Motor neuron (in vitro differentiated cells): ENCODE data around the gene METTL27. TPM values are rescaled to one million over a fixed set of nuclear protein-coding genes. Genes with fewer than 3 reads are reported as not detected.
A peak's percentile ranks its signal among the peaks of the same experiment; 100 is the strongest.

Source experiments
- ATAC-seq, 8 experiments: fragments of 200-7000 bp; cut with Tn5 transposase; replicated peaks in 6 of 8; 2 replicates each; pipeline ENCODE4 v1.8.0; 2021; ENCODE audit warnings: mild to moderate bottlenecking in 8 of 8, moderate library complexity in 8 of 8
- H3K27ac ChIP-seq, 2 donors: fragments of 250-450 bp; sonication (Bioruptor Pico); 2 replicates each; pipeline ENCODE4 v1.9.0; 2021; ENCODE audit warnings: antibody characterized with exemption in 2 of 2, mild to moderate bottlenecking in 2 of 2, moderate library complexity in 1 of 2
- H3K4me1 ChIP-seq, 2 donors: fragments of 250-450 bp; sonication (Bioruptor Pico); replicated peaks in 1 of 2; 2 replicates each; pipeline ENCODE4 v1.6.1; 2021; ENCODE audit warnings: antibody characterized with exemption in 2 of 2, mild to moderate bottlenecking in 2 of 2, moderate library complexity in 1 of 2
- H3K4me3 ChIP-seq, 5 donors: fragments of 250-450 bp; sonication (Bioruptor Pico); 2 replicates each; pipeline ENCODE4 v1.9.0; 2021; ENCODE audit warnings: antibody characterized with exemption in 5 of 5, mild to moderate bottlenecking in 5 of 5, moderate library complexity in 4 of 5
- WGBS, 10 experiments: fragments of 450-650 bp; shearing (Covaris generic); methylation state at CpG; one replicate each; pipeline ENCODE4 v1.0.0; 2022; 5-methylcytosine and 5-hydroxymethylcytosine counted together
- in situ Hi-C, 9 experiments: fragments of 400-800 bp; cut with MboI; loops; one replicate each; pipeline ENCODE4 v1.15.0; 2021; ENCODE audit warnings: low sequenced_read_pairs in 9 of 9, low pct_unique_long_range_greater_than_20kb in 2 of 9; ENCODE audit not compliant: unreplicated experiment in 9 of 9
- total RNA-seq, 8 experiments: library from RNA; unstranded; fragments of 300-600 nt; gene quantifications; 2 replicates each; pipeline versions ENCODE4 v1.2.3 to v1.2.4, GENCODE V29; 2022

The METTL27 gene
- total RNA-seq, 8 experiments from 2014 or later, result 0.29 to 6.8 (median 0.87) TPM

DNA sequence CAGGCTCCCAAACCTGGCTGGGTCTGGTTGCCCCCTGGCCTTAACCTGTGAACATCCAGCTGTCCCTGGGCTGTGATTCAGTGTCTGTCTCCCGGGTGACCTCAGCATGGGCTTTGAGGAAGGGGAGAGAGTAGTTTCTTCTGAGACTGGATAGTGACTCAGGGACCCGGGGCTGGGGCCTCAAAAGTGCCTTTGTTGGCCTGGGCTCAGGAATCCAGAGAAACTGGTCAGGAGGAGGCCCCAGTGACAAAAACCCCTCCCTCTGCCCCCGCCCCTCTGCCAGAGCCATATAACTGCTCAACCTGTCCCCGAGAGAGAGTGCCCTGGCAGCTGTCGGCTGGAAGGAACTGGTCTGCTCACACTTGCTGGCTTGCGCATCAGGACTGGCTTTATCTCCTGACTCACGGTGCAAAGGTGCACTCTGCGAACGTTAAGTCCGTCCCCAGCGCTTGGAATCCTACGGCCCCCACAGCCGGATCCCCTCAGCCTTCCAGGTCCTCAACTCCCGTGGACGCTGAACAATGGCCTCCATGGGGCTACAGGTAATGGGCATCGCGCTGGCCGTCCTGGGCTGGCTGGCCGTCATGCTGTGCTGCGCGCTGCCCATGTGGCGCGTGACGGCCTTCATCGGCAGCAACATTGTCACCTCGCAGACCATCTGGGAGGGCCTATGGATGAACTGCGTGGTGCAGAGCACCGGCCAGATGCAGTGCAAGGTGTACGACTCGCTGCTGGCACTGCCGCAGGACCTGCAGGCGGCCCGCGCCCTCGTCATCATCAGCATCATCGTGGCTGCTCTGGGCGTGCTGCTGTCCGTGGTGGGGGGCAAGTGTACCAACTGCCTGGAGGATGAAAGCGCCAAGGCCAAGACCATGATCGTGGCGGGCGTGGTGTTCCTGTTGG, 11.4 kb downstream of the METTL27 start, which contains the start of gene CLDN4:
Gene CLDN4, plus strand, starts transcription at position 316 of the 903 bp plus-strand sequence. Its CDS starts 206 bp downstream, at position 522.
- 25 to 90% (median 77%) methylated on average over 1 to 11 of the region's 42 CpGs; no CpG with 5 or more reads in 2 of the 10 experiments for WGBS, 10 experiments
- in situ Hi-C loops, result no loop called here
- Histone ChIP-seq H3K27ac (peak within 1 kb of the TSS in 1 of 2 donors; percentile 32), H3K4me3 (no peak within 1 kb of the TSS), H3K4me1 (peaks cover 12 to 39% of the 10 kb centered on the region in 2 donors)
- peak in 5 of 8 experiments; percentile 66 to 81 (median 74) for ATAC-seq

DNA sequence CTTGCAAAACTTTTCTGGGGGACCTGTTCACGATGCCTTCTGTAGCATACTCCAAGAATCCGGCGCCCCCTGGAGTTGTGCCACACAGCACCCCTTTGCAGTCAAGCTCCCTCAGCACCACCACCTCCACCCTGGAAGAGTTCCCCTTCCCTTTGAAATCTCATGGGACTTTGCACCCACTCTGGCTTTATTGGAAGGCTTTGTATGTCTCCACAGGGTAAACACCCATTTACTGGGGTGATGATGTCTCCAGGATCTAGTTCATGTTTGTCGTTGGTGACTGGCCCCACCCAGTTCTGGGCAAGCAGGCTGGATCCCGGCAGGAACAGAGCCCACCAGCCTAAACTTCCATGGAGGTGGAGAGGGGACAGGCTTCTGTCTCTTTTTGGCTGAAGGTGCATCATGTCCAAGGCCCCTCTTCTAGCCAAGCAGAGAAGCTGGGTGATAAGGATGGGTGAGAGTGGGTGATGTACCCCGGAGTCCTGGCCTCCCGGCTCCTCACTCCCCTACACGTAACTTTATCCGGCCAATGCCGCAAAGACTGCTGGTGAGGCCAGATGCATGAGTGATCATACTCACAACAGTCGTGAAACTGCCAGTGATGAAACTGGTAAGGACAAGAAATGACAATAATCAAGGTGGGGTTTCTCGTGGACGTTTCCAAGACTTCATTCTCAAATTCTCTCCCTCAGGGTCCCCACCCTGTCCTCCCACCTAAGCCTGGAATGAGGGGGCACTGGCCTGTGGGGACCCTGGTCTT, 12.2 kb downstream of the METTL27 start:
- 47 to 90% (median 69%) methylated on average over 2 to 8 of the region's 13 CpGs; no CpG with 5 or more reads in 4 of the 10 experiments for WGBS, 10 experiments
- Histone ChIP-seq H3K4me3 (no peak overlapping the region), H3K4me1 (peaks cover 12 to 39% of the 10 kb centered on the region in 2 donors), H3K27ac (peak overlapping the region in 1 of 2 donors; percentile 32)
- in situ Hi-C loops, result no loop called here
- ATAC-seq, result no peak

DNA sequence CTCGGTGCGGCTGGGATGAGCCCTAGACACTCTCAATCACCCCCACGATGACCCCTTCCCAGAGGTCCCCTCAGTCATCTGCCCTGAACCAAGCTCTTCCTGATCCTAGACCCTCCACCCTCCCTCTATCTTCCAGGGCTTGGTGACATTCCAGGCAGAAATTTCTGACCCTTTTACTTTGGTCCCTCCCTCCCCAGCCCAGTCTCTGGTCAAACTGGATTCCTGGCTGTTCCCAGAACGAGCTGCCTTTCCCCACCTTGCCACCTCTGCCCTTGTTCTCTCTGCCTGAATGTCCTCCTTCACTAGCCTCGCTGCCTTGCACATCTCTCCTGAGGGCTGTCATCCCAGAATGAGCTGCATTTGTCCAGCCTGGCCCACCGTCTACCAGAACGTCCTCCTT, 12.8 kb downstream of the METTL27 start:
- in situ Hi-C loops, result no loop called here
- Histone ChIP-seq H3K4me3 (no peak overlapping the region), H3K27ac (no peak overlapping the region), H3K4me1 (peaks cover 12 to 39% of the 10 kb centered on the region in 2 donors)
- WGBS, 10 experiments, result 20 to 100% (median 80%) methylated on average over 1 to 2 of the region's 7 CpGs; no CpG with 5 or more reads in 5 of the 10 experiments
- ATAC-seq, result no peak

DNA sequence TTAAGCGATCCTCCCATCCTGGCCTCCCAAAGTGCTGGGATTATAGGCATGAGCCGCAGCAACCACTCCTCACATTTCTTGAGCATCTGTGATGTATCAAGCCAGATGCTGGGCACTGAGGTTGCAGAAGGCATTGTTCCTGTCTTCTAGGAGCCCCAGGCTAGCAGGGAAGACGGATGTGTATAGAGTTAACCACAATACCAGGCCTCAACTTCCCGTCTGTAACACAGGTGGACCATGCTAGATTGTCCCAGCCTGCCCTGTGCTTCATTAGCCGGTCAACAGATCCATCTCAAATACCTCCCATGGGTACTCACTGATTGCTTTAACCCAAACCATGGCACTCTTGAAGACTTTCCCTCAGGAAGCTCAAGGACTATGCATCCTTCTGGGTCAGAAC, 13.3 kb downstream of the METTL27 start:
- H3K4me3 ChIP-seq, result no peak overlapping the region
- peaks cover 12 to 39% of the 10 kb centered on the region in 2 donors for H3K4me1 ChIP-seq
- in situ Hi-C loops, result no loop called here
- H3K27ac ChIP-seq, result no peak overlapping the region
- ATAC-seq, result no peak
- WGBS, 10 experiments, result 60 to 100% (median 83%) methylated on average over 1 to 2 of the region's 5 CpGs; no CpG with 5 or more reads in 5 of the 10 experiments

DNA sequence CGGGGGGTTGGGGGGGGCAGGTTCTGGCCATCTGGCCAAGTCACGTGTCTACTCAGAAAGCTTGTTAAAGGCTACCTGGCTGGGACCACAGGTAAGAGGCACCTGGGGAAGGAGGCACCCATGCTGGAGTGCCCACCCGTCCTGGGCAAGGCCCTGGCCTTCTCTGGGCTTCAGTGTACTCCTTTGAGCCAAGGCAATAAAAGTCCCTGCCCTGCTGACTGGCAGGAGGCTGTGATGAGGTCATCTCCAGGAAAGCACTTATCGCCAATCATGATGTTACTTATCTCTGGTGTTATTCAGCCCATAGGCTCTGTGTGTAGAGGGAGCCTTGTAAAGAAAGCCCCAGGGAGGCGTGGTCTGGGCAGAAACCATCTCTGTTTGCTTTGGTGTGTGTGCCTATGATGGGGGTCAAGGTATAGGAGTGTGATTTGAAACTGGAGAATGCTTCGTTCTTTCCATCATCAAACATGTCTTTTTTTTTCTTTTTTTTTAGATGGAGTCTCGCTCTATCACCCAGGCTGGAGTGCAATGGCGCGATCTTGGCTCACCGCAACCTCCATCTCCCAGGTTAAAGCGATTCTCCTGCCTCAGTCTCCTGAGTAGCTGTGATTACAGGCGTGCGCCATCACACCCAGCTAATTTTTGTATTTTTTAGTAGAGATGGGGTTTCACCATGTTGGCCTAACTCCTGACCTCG, 14.1 kb downstream of the METTL27 start:
- Histone ChIP-seq H3K27ac (no peak overlapping the region), H3K4me3 (no peak overlapping the region), H3K4me1 (peaks cover 12 to 39% of the 10 kb centered on the region in 2 donors)
- WGBS, 10 experiments, result 17 to 97% (median 81%) methylated on average over 1 to 8 of the region's 14 CpGs; no CpG with 5 or more reads in 5 of the 10 experiments
- in situ Hi-C loops, result no loop called here
- ATAC-seq, result peak; percentile 53 to 92 (median 78)

DNA sequence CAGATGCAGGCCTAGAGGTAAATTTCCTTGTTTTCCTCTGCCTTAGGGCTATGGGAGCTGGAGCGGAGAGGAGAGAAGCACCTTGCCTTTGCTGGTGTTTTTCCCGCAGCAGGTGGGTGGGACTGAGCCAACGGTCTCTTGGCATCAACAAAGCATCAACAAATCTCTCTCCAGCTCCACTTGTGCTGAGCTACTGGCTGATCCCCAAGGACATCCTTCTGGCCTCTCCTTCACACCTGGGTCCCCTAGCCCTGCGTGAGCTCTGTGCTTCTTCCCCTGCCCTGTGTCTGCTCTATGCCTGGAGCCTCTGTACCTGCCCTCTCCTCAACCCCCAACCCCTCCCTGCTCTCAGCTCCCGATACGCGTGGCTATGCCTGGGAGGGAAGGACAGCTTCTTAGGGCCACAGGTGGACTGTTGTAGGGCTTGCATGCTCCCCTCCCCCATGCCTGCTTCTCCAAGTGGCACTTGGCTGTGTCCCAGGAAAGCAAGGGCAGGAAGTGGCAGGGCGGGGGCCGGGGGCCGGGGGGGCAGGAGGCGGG, 14.7 kb downstream of the METTL27 start:
- ATAC-seq, result peak in 6 of 8 experiments; percentile 27 to 50 (median 45)
- in situ Hi-C loops, result no loop called here
- H3K4me1 ChIP-seq, result peaks cover 15 to 41% of the 10 kb centered on the region in 2 donors
- H3K27ac ChIP-seq, result peak overlapping the region in 1 of 2 donors; percentile 38
- 17 to 100% (median 38%) methylated on average over 1 to 4 of the region's 11 CpGs; no CpG with 5 or more reads in 6 of the 10 experiments for whole genome bisulfite sequencing, 10 experiments
- H3K4me3 ChIP-seq, result no peak overlapping the region

DNA sequence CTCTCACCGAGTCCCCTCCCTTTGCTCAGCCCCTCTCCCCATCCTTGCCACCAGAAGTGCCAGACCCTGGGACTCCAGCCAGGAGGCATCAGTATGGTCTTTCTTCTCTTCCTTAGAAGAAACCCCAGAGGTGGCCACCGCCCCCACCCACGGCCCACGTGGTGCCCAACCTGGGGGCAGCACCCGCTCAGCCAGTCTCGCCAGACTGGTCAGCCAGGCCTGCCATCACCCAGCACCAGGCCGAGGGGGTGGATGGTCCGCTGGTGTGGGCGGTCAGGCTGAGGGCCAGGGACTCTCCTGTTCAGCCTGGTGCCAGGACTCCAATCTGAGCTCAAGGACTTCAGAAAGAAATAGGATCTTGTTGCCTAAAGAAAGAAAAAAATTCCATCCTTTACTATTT, 17.3 kb downstream of the METTL27 start:
- ATAC-seq, result no peak
- Histone ChIP-seq H3K4me1 (peaks cover 19 to 22% of the 10 kb centered on the region in 2 donors), H3K4me3 (no peak overlapping the region), H3K27ac (no peak overlapping the region)
- WGBS, 10 experiments, result 60 to 100% (median 100%) methylated on average over 1 to 3 of the region's 9 CpGs; no CpG with 5 or more reads in 5 of the 10 experiments
- in situ Hi-C loops, result no loop called here

DNA sequence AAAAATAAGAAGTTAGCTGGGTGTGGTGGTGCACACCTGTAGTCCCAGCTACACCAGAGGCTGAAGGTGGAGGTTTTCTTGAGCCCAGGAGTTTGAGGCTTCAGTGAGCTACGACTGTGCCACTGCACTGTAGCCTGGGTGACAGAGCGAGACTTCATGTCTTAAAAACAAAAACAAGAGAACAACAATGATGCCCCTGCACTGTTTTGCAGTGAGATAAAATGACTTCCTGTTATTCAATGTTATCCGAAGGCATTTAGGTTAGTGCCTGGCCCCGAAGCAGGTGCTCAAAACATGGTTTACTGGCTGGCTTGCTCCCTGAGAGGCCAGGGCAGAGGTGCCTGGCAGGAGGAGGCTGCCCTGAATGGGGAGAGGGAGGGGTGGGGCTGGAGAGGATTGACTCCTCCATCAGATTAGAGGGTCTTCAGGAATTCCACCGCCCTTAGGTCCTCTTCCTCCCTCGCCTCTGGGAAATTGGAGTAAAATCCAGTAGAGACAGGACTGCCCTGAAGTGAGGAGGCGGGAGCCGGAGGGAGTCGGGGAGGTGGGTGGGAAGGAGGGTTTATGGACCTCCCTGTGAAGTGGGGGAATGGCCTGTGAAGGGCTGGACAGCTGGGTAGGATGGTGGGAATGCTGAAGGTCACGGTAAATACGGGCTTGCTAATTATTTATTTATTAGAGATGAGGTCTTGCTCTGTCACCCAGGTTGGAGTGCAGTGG, 18.3 kb downstream of the METTL27 start:
- no peak overlapping the region for H3K4me3 ChIP-seq
- no peak overlapping the region for H3K27ac ChIP-seq
- ATAC-seq, result no peak
- in situ Hi-C loops, result no loop called here
- 81 to 100% (median 92%) methylated on average over 1 to 8 of the region's 11 CpGs; no CpG with 5 or more reads in 3 of the 10 experiments for WGBS, 10 experiments
- peaks cover 16 to 17% of the 10 kb centered on the region in 2 donors for H3K4me1 ChIP-seq

DNA sequence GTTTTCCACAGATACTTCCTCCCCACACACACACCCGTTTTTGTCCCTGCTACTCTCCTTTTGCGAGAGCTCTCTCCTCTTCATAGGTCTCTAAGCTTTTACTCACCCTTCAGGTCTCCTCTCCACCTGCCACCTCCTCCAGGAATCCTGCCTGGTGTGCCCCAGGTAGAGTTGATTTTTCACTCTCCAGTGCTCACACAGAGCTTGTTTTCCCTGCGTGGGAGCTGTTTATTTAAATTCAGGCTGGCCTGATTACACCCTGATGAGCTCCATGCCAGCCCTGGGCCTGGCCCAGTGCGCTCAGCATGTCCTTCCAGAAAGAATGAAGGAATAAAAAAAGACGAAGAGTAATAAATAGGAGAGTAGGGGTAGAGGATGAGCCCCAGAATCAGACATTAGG, 19.1 kb downstream of the METTL27 start:
- ATAC-seq, result no peak
- Histone ChIP-seq H3K4me3 (no peak overlapping the region), H3K4me1 (peaks cover 13 to 16% of the 10 kb centered on the region in 2 donors), H3K27ac (no peak overlapping the region)
- in situ Hi-C loops, result no loop called here
- 50 to 100% (median 77%) methylated on average over 1 to 4 of the region's 5 CpGs; no CpG with 5 or more reads in 2 of the 10 experiments for WGBS, 10 experiments

DNA sequence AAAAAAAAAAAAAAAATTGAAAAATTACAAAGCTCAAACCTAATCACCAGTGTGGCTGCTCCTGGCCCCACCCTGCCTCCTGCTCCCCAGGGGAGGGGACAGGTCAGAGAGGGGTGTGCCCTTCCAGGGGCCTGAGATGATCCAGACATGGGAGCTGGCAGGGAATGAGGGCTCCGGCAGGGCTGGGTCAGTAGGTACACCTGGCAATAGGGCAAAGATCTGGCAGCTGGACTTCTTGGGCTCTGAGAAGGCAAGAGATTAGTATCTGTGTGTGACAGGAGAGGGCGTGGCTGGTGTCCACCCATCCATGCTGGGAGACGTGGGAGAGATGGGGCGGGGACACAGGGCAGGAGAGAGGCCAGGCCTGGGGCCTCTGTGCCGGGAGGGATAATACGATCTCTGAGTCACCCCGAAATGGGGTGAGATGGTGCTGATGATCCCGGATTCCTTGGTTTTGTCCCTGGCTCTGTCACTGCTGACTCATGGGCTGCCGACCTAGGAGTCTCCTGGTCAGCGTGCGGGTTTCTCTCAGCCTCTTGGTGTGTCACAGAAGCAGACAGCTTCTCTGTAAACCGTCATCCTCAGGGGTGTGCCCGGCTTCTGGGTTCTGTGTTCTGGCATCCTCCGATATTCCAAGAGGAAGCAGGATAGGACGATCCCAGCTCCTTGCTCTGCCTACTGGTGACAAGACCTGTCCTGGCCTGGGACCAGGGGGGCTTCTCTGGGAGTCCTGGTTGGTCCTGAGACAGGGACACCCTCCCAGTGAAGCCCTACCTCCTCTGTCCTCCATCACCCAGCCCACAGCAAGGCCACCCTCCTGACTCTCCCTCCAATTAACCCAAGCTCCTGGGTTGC, 19.8 kb downstream of the METTL27 start:
- in situ Hi-C loops, result no loop called here
- Histone ChIP-seq H3K27ac (peak overlapping the region; percentile 48 to 50), H3K4me3 (no peak overlapping the region), H3K4me1 (peaks cover 9 to 10% of the 10 kb centered on the region in 2 donors)
- peak; percentile 89 to 97 (median 95) for ATAC-seq
- 0 to 63% (median 24%) methylated on average over 1 to 9 of the region's 15 CpGs; no CpG with 5 or more reads in 6 of the 10 experiments for WGBS, 10 experiments
